Transverse colon (tissue), 4 donors: ENCODE results near the gene SRSF3. TPM values are rescaled to one million over a fixed set of nuclear protein-coding genes. Genes with fewer than 3 reads are reported as not detected.

ENCODE experiments used
- DNase-seq: peaks from one replicate; pipeline ENCODE4 v3.0.0-alpha.2; 2019
- H3K27ac ChIP-seq, 4 donors: fragments of 200-600 bp; sonication (generic); 2 replicates each; pipeline ENCODE4 v1.5.1; 2016 to 2018; ENCODE audit warnings: inconsistent platforms in 4 of 4
- H3K27me3 ChIP-seq: fragments of 200-600 bp; sonication (generic); 2 replicates; pipeline ENCODE4 v1.5.1; 2017; ENCODE audit warnings: inconsistent platforms
- H3K36me3 ChIP-seq, 4 donors: fragments of 200-600 bp; sonication (generic); 2 replicates each; pipeline ENCODE4 v1.5.1; 2017 to 2019; ENCODE audit warnings: inconsistent platforms in 4 of 4
- H3K4me1 ChIP-seq, 4 donors: fragments of 200-600 bp; sonication (generic); 2 replicates each; pipeline ENCODE4 v1.5.1; 2017 to 2020; ENCODE audit warnings: inconsistent platforms in 4 of 4
- H3K4me3 ChIP-seq, 4 donors: fragments of 200-600 bp; sonication (generic); 1 replicate in 1 of 4; 2 replicates in 3 of 4; pipeline versions ENCODE4 v1.5.1 to v1.6.1; 2017 to 2019; ENCODE audit warnings: inconsistent platforms in 4 of 4
- H3K9me3 ChIP-seq, 2 donors: fragments of 200-600 bp; sonication (generic); 2 replicates each; pipeline ENCODE4 v1.5.1; 2017 to 2019; ENCODE audit warnings: inconsistent platforms in 2 of 2
- CTCF ChIP-seq, 5 experiments: fragments of 200-600 bp in 3 of 5; fragments of 450-650 bp in 2 of 5; sonication (generic) in 3 of 5; IDR thresholded peaks; 1 replicate in 2 of 5; 2 replicates in 3 of 5; pipeline ENCODE4 v1.5.1; 2016 to 2017; ENCODE audit warnings: antibody characterized with exemption in 5 of 5, inconsistent platforms in 3 of 5, mild to moderate bottlenecking in 2 of 5, moderate library complexity in 1 of 5
- EP300 ChIP-seq: sonication (generic); formaldehyde crosslinking; IDR thresholded peaks from one replicate; pipeline ENCODE4 v1.6.1; 2017; ENCODE audit warnings: antibody characterized with exemption, low read depth
- POLR2A ChIP-seq: fragments of 450-650 bp; IDR thresholded peaks from one replicate; pipeline ENCODE4 v1.6.1; 2016; ENCODE audit warnings: antibody characterized with exemption, mild to moderate bottlenecking, moderate library complexity
- POLR2AphosphoS5 ChIP-seq, 3 donors: sonication (generic); formaldehyde crosslinking; IDR thresholded peaks; one replicate each; pipeline ENCODE4 v1.6.1; 2016; ENCODE audit warnings: antibody characterized with exemption in 3 of 3
- WGBS, 2 donors: methylation state at CpG; one replicate each; pipeline ENCODE4 v1.1.5; 2018; ENCODE audit warnings: low coverage in 1 of 2; 5-methylcytosine and 5-hydroxymethylcytosine counted together
- in situ Hi-C, 4 donors: fragments of 200-750 bp; cut with MboI; loops; one replicate each; pipeline versions ENCODE4 v1.15.0 to v1.15.1; 2017; ENCODE audit warnings: low sequenced_read_pairs in 3 of 4, low pct_ligation_motif_present in 1 of 4, low pct_unique_long_range_greater_than_20kb in 1 of 4
- intact Hi-C: fragments of 100-400 bp; cut with DNase I; formaldehyde crosslinking; loops from one replicate; pipeline ENCODE4 v1.15.1; 2023; ENCODE audit warnings: low total_unique reads
- total RNA-seq, 4 donors: library from RNA; depleted of rRNA; stranded (reverse); fragments of >200 nt; gene quantifications; one replicate each; pipeline ENCODE4 v1.1.0, GENCODE V29; 2016

Gene SRSF3
- total RNA-seq, 4 donors from 2014 or later, result 110 to 177 (median 144) TPM

- Histone ChIP-seq H3K9me3 (no peaks in the 10 kb centered on the region), H3K4me1 (peaks cover 12 to 48% (median 37%) of the 10 kb centered on the region in 4 donors), H3K27ac (peak overlapping the region in 1 of 4 donors; percentile 49), H3K36me3 (no peaks in the 10 kb centered on the region), H3K4me3 (no peak overlapping the region), H3K27me3 (no peaks in the 10 kb centered on the region)
- no peak for DNase-seq
- no peak for TF ChIP-seq CTCF (IDR thresholded peaks at IDR 0.05)
- no peak for TF ChIP-seq EP300
- TF ChIP-seq POLR2AphosphoS5 (IDR thresholded peaks at IDR 0.05), result no peak
- TF ChIP-seq POLR2A, result no peak
- 88 to 100% methylated on average over 2 to 11 of the region's 11 CpGs for WGBS, 2 donors
- in situ Hi-C loops, result loop anchor here in 1 of 4 donors (10.0 kb wide), 1 partner anchor 125 kb away; no protein-coding TSS in a partner anchor
- intact Hi-C loops, result no loop called here
Observed at GRCh38 chr6:36629784-36630183, 35.6 kb downstream of the SRSF3 start.

GRCh38 chr6:36631326-36632011 is 37.3 kb downstream of the SRSF3 start:
- no peak for DNase-seq
- Histone ChIP-seq H3K27ac (no peak overlapping the region), H3K4me3 (no peak overlapping the region), H3K36me3 (no peaks in the 10 kb centered on the region), H3K27me3 (no peaks in the 10 kb centered on the region), H3K4me1 (peaks cover 12 to 44% (median 33%) of the 10 kb centered on the region in 4 donors), H3K9me3 (no peaks in the 10 kb centered on the region)
- TF ChIP-seq POLR2AphosphoS5 (IDR thresholded peaks at IDR 0.05), result no peak
- TF ChIP-seq POLR2A, result no peak
- TF ChIP-seq EP300, result no peak
- no peak for TF ChIP-seq CTCF (IDR thresholded peaks at IDR 0.05)
- WGBS, 2 donors, result 86 to 93% methylated on average over 3 to 14 of the region's 14 CpGs
- intact Hi-C loops (no loop called here), in situ Hi-C loops (no loop called here)

- Histone ChIP-seq H3K4me1 (peaks cover 7 to 33% (median 19%) of the 10 kb centered on the region in 4 donors), H3K4me3 (no peak overlapping the region), H3K36me3 (no peaks in the 10 kb centered on the region), H3K9me3 (no peaks in the 10 kb centered on the region), H3K27me3 (no peaks in the 10 kb centered on the region), H3K27ac (peak overlapping the region in 3 of 4 donors; percentile 40 to 74 (median 49))
- WGBS, 2 donors, result 81 to 89% methylated on average over 6 of the region's 6 CpGs
- no peak for DNase-seq
- intact Hi-C loops, result no loop called here
- in situ Hi-C loops, result no loop called here
- TF ChIP-seq POLR2AphosphoS5 (IDR thresholded peaks at IDR 0.05) (no peak), EP300 (no peak), CTCF (IDR thresholded peaks at IDR 0.05) (no peak), POLR2A (no peak)
Observed at GRCh38 chr6:36633370-36633769, 39.2 kb downstream of the SRSF3 start.

GRCh38 chr6:36633915-36634314 is 39.8 kb downstream of the SRSF3 start:
- H3K27ac ChIP-seq, result peak overlapping the region; percentile 40 to 74 (median 44)
- intact Hi-C loops, result no loop called here
- 33 to 100% methylated on average over 1 to 9 of the region's 9 CpGs for WGBS, 2 donors

More at GRCh38 chr6:36633915-36634314, 39.8 kb downstream of the SRSF3 start:
- peak; percentile 80 for DNase-seq
- Histone ChIP-seq H3K27me3 (no peaks in the 10 kb centered on the region), H3K4me1 (peaks cover 7 to 30% (median 17%) of the 10 kb centered on the region in 4 donors), H3K4me3 (no peak overlapping the region), H3K9me3 (no peaks in the 10 kb centered on the region), H3K36me3 (no peaks in the 10 kb centered on the region)
- no peak for TF ChIP-seq POLR2A
- no peak for TF ChIP-seq EP300
- TF ChIP-seq CTCF (IDR thresholded peaks at IDR 0.05), result no peak
- no peak for TF ChIP-seq POLR2AphosphoS5 (IDR thresholded peaks at IDR 0.05)
- in situ Hi-C loops, result no loop called here
